Mesenchymal stem cell (in vitro differentiated cells and primary cell): ENCODE data around the gene CAMK1.

Experiments
- DNase-seq: peaks from one replicate; pipeline ENCODE4 v3.0.0-alpha.2; 2013
- H2AFZ ChIP-seq: one replicate; pipeline ENCODE4 v1.6.1; 2013; ENCODE audit warnings: low read depth, mild to moderate bottlenecking, control low read depth, inconsistent platforms, low read length, moderate library complexity
- H2AK5ac ChIP-seq: 2 replicates; pipeline ENCODE4 v1.6.1; 2013; ENCODE audit warnings: low read length, moderate library complexity, mild to moderate bottlenecking, inconsistent platforms; ENCODE audit not compliant: severe bottlenecking
- H2BK120ac ChIP-seq: one replicate; pipeline ENCODE4 v1.6.1; 2013; ENCODE audit warnings: low read depth, mild to moderate bottlenecking, inconsistent platforms, low read length, moderate library complexity
- H2BK12ac ChIP-seq, 2 experiments: one replicate each; pipeline ENCODE4 v1.6.1; 2013; ENCODE audit warnings: inconsistent platforms in 2 of 2, low read length in 2 of 2, mild to moderate bottlenecking in 2 of 2, moderate library complexity in 2 of 2, control low read depth in 1 of 2
- H2BK15ac ChIP-seq: one replicate; pipeline ENCODE4 v1.6.1; 2013; ENCODE audit warnings: mild to moderate bottlenecking, low read depth, inconsistent platforms; ENCODE audit not compliant: poor library complexity, severe bottlenecking
- H2BK5ac ChIP-seq: 2 replicates; pipeline ENCODE4 v1.6.1; 2013; ENCODE audit warnings: low read depth, mild to moderate bottlenecking, low read length, control low read depth, inconsistent platforms; ENCODE audit not compliant: poor library complexity, severe bottlenecking
- H3K14ac ChIP-seq, 2 experiments: one replicate each; pipeline ENCODE4 v1.6.1; 2013; ENCODE audit warnings: inconsistent platforms in 2 of 2, low read length in 2 of 2, control low read depth in 1 of 2, mild to moderate bottlenecking in 1 of 2, moderate library complexity in 1 of 2
- H3K18ac ChIP-seq, 2 experiments: one replicate each; pipeline ENCODE4 v1.6.1; 2013; ENCODE audit warnings: inconsistent platforms in 2 of 2, low read length in 2 of 2, control low read depth in 1 of 2, low read depth in 1 of 2, mild to moderate bottlenecking in 1 of 2
- H3K23ac ChIP-seq, 2 experiments: one replicate each; pipeline ENCODE4 v1.6.1; 2013; ENCODE audit warnings: inconsistent platforms in 2 of 2, low read length in 2 of 2, mild to moderate bottlenecking in 2 of 2, moderate library complexity in 2 of 2, control low read depth in 1 of 2
- H3K27ac ChIP-seq: 2 replicates; pipeline ENCODE4 v1.5.1; 2013; ENCODE audit warnings: mild to moderate bottlenecking, moderate library complexity, low read length, control low read depth, inconsistent platforms; ENCODE audit not compliant: poor library complexity, severe bottlenecking
- H3K27me3 ChIP-seq, 2 experiments: 2 replicates each; pipeline versions ENCODE4 v1.6.1 to v1.7.0; 2013; ENCODE audit warnings: low read length in 2 of 2, mild to moderate bottlenecking in 2 of 2, moderate library complexity in 2 of 2, control low read depth in 1 of 2, inconsistent platforms in 1 of 2; ENCODE audit not compliant: control insufficient read depth in 1 of 2, insufficient read depth in 1 of 2
- H3K36me3 ChIP-seq, 2 experiments: 2 replicates each; pipeline versions ENCODE4 v1.6.1 to v1.7.0; 2013; ENCODE audit warnings: low read length in 2 of 2, control low read depth in 1 of 2, inconsistent platforms in 1 of 2, low read depth in 1 of 2, mild to moderate bottlenecking in 1 of 2; ENCODE audit not compliant: insufficient read depth in 2 of 2, control insufficient read depth in 1 of 2
- H3K4ac ChIP-seq, 2 experiments: one replicate each; pipeline ENCODE4 v1.6.1; 2013; ENCODE audit warnings: inconsistent platforms in 2 of 2, low read length in 2 of 2, mild to moderate bottlenecking in 2 of 2, moderate library complexity in 2 of 2, control low read depth in 1 of 2, low read depth in 1 of 2
- H3K4me1 ChIP-seq: 2 replicates; pipeline ENCODE4 v1.6.1; 2013; ENCODE audit warnings: low read depth, low read length, control low read depth; ENCODE audit not compliant: control insufficient read depth, insufficient read depth
- H3K4me2 ChIP-seq: 2 replicates; pipeline ENCODE4 v1.6.1; 2013; ENCODE audit warnings: low read length, mild to moderate bottlenecking, inconsistent platforms; ENCODE audit not compliant: poor library complexity, severe bottlenecking
- H3K4me3 ChIP-seq, 2 experiments: 2 replicates each; pipeline versions ENCODE4 v1.5.1 to v1.7.0; 2013; ENCODE audit warnings: low read length in 2 of 2, mild to moderate bottlenecking in 2 of 2, control low read depth in 1 of 2, low read depth in 1 of 2; ENCODE audit not compliant: insufficient read depth in 1 of 2
- H3K79me1 ChIP-seq: replicated peaks from 2 replicates; pipeline ENCODE4 v1.6.1; 2013; ENCODE audit warnings: mild to moderate bottlenecking, control low read depth, low read length, inconsistent platforms; ENCODE audit not compliant: poor library complexity, severe bottlenecking
- H3K9ac ChIP-seq: 2 replicates; pipeline ENCODE4 v1.7.0; 2013; ENCODE audit warnings: mild to moderate bottlenecking, low read length, moderate library complexity
- H3K9me3 ChIP-seq: 2 replicates; pipeline ENCODE4 v1.7.0; 2013; ENCODE audit warnings: mild to moderate bottlenecking, low read length; ENCODE audit not compliant: control insufficient read depth
- H4K8ac ChIP-seq: one replicate; pipeline ENCODE4 v1.6.1; 2013; ENCODE audit warnings: inconsistent platforms, mild to moderate bottlenecking, low read length, moderate library complexity
- H4K91ac ChIP-seq: one replicate; pipeline ENCODE4 v1.6.1; 2013; ENCODE audit warnings: mild to moderate bottlenecking, low read length, inconsistent platforms
- WGBS: methylation state at CpG from one replicate; pipeline ENCODE4 v1.1.7; 2013; ENCODE audit warnings: mixed read lengths; 5-methylcytosine and 5-hydroxymethylcytosine counted together

The CAMK1 gene

DNA sequence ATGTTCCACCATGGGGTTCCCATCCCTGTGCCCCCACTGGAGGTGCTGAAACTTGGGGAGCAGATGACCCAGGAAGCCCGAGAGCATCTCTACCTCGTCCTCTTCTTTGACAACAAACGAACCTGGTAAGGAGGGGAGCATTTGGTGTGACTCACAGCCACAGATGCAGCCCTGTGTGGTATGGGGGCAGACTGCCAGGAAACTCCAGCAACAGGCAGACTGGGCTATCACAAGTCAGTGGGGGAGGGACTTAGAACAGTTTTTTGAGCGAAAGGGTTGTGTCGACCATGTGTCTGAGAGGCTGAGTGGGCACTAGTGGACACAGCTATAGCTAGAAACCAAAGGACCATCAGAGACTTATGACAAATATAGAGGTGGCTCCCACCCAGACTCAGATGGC, 23.4 kb downstream of the CAMK1 start:
- no peak overlapping the region for H4K91ac ChIP-seq
- H2BK5ac ChIP-seq, result no peak overlapping the region
- 58% methylated on average over 3 of the region's 5 CpGs for WGBS
- peaks cover 68 to 76% of the 10 kb centered on the region in 2 experiments for H3K36me3 ChIP-seq
- H3K79me1 ChIP-seq, result peaks cover 36% of the 10 kb centered on the region
- no peak overlapping the region for H2AFZ ChIP-seq
- no peak overlapping the region for H2BK120ac ChIP-seq
- DNase-seq, result peak; percentile 72
- no peak overlapping the region for H2AK5ac ChIP-seq
- H3K23ac ChIP-seq, result no peak overlapping the region
- H3K4me1 ChIP-seq, result peaks cover 22% of the 10 kb centered on the region
- no peak overlapping the region for H3K14ac ChIP-seq
- no peaks in the 10 kb centered on the region for H3K27me3 ChIP-seq
- peak overlapping the region; percentile 32 for H3K9ac ChIP-seq
- no peaks in the 10 kb centered on the region for H3K9me3 ChIP-seq
- peak overlapping the region in 1 of 2 experiments; percentile 34 for H2BK12ac ChIP-seq
- peak overlapping the region; percentile 26 for H3K27ac ChIP-seq
- H4K8ac ChIP-seq, result no peak overlapping the region
- no peak overlapping the region for H3K4me3 ChIP-seq
- no peak overlapping the region for H2BK15ac ChIP-seq
- H3K4me2 ChIP-seq, result no peak overlapping the region
- H3K18ac ChIP-seq, result no peak overlapping the region
- no peak overlapping the region for H3K4ac ChIP-seq

- Histone ChIP-seq H3K27ac (peak overlapping the region; percentile 9), H3K18ac (no peak overlapping the region)
These were observed 24.2 kb downstream of the CAMK1 start for GRCh38 chr3:9745521-9745920.

GRCh38 chr3:9744162-9744561, 25.6 kb downstream of the CAMK1 start:
- Histone ChIP-seq H2BK15ac (peak overlapping the region; percentile 26), H3K36me3 (peaks cover 88 to 96% of the 10 kb centered on the region in 2 experiments), H3K18ac (no peak overlapping the region), H3K27ac (no peak overlapping the region), H2AFZ (no peak overlapping the region), H2BK5ac (no peak overlapping the region), H3K4ac (no peak overlapping the region), H3K9me3 (no peaks in the 10 kb centered on the region), H3K27me3 (no peaks in the 10 kb centered on the region), H2AK5ac (no peak overlapping the region), H4K8ac (no peak overlapping the region), H3K4me3 (no peak overlapping the region), H4K91ac (no peak overlapping the region), H3K9ac (no peak overlapping the region), H3K23ac (no peak overlapping the region), H3K14ac (no peak overlapping the region), H3K4me1 (peaks cover 16% of the 10 kb centered on the region), H3K79me1 (peaks cover 49% of the 10 kb centered on the region), H3K4me2 (no peak overlapping the region), H2BK120ac (no peak overlapping the region), H2BK12ac (no peak overlapping the region)
- WGBS, result 96% methylated on average over 12 of the region's 13 CpGs
- no peak for DNase-seq

More at GRCh38 chr3:9745521-9745920, 24.2 kb downstream of the CAMK1 start:
- H4K91ac ChIP-seq, result no peak overlapping the region
- DNase-seq, result no peak
- no peaks in the 10 kb centered on the region for H3K9me3 ChIP-seq
- H2BK15ac ChIP-seq, result no peak overlapping the region
- H2AK5ac ChIP-seq, result no peak overlapping the region
- H2BK120ac ChIP-seq, result no peak overlapping the region
- H3K4ac ChIP-seq, result no peak overlapping the region
- H2BK12ac ChIP-seq, result peak overlapping the region in 1 of 2 experiments; percentile 34
- no peak overlapping the region for H3K23ac ChIP-seq
- no peak overlapping the region for H2BK5ac ChIP-seq
- H3K27me3 ChIP-seq, result no peaks in the 10 kb centered on the region
- no peak overlapping the region for H3K14ac ChIP-seq
- peak overlapping the region in 1 of 2 experiments; percentile 29 for H3K4me3 ChIP-seq
- no peak overlapping the region for H4K8ac ChIP-seq
- WGBS, result 86% methylated on average over 3 of the region's 12 CpGs
- peaks cover 19% of the 10 kb centered on the region for H3K4me1 ChIP-seq
- no peak overlapping the region for H3K4me2 ChIP-seq
- no peak overlapping the region for H3K9ac ChIP-seq
- no peak overlapping the region for H2AFZ ChIP-seq
- H3K79me1 ChIP-seq, result peaks cover 38% of the 10 kb centered on the region
- H3K36me3 ChIP-seq, result peaks cover 76 to 82% of the 10 kb centered on the region in 2 experiments

DNA sequence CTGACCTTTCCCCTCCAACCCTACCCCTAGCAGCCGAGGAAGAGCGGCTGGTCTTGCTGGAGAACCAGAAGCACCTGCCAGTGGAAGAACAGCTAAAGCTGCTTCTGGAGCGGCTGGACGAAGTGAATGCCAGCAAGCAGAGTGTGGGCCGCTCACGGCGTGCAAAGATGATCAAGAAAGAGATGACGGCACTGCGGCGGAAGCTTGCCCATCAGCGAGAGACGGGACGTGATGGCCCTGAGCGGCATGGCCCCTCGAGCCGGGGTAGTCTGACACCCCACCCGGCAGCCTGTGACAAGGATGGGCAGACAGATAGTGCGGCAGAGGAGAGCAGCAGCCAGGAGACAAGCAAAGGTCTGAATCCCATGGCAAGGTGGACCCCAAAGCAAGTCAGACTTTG, 26.2 kb downstream of the CAMK1 start:
- H3K9me3 ChIP-seq, result no peaks in the 10 kb centered on the region
- no peak overlapping the region for H2BK12ac ChIP-seq
- no peak overlapping the region for H4K91ac ChIP-seq
- H4K8ac ChIP-seq, result no peak overlapping the region
- H3K79me1 ChIP-seq, result peaks cover 52% of the 10 kb centered on the region
- H3K23ac ChIP-seq, result no peak overlapping the region
- no peak overlapping the region for H3K4ac ChIP-seq
- no peak overlapping the region for H3K4me3 ChIP-seq
- no peak for DNase-seq
- H2AFZ ChIP-seq, result no peak overlapping the region
- H3K9ac ChIP-seq, result no peak overlapping the region
- H3K27me3 ChIP-seq, result no peaks in the 10 kb centered on the region
- H2BK5ac ChIP-seq, result no peak overlapping the region
- H3K14ac ChIP-seq, result no peak overlapping the region
- H3K4me2 ChIP-seq, result no peak overlapping the region
- H3K27ac ChIP-seq, result no peak overlapping the region
- no peak overlapping the region for H2BK120ac ChIP-seq
- H3K36me3 ChIP-seq, result peaks cover 90 to 100% of the 10 kb centered on the region in 2 experiments
- 98% methylated on average over 18 of the region's 18 CpGs for WGBS
- no peak overlapping the region for H2AK5ac ChIP-seq
- H3K4me1 ChIP-seq, result peaks cover 15% of the 10 kb centered on the region
- no peak overlapping the region for H3K18ac ChIP-seq
- H2BK15ac ChIP-seq, result no peak overlapping the region
